Measurements from ENCODE around the gene KRTAP5-4.

The KRTAP5-4 gene

DNA sequence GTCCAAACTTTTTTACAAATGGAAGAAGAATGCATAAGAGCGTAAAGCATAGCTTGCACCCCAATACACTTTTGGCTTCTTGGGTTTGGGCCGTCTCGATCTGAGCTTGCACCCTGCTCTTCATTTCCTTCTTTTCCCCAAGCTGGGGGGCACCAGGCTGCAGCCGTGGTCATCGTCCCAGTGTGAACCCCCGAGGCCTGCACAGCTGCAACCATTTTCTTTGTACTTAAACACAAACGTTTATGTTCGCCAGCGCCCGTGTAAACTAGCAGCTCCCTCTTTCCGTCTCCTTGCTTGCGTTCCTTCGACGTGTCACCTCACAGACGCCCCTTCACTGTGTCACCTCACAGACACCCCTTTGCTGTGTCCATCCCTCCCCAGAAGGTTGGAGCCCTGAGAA is 17.7 kb upstream of the KRTAP5-4 start:
- TF ChIP-seq, protein P1, sequence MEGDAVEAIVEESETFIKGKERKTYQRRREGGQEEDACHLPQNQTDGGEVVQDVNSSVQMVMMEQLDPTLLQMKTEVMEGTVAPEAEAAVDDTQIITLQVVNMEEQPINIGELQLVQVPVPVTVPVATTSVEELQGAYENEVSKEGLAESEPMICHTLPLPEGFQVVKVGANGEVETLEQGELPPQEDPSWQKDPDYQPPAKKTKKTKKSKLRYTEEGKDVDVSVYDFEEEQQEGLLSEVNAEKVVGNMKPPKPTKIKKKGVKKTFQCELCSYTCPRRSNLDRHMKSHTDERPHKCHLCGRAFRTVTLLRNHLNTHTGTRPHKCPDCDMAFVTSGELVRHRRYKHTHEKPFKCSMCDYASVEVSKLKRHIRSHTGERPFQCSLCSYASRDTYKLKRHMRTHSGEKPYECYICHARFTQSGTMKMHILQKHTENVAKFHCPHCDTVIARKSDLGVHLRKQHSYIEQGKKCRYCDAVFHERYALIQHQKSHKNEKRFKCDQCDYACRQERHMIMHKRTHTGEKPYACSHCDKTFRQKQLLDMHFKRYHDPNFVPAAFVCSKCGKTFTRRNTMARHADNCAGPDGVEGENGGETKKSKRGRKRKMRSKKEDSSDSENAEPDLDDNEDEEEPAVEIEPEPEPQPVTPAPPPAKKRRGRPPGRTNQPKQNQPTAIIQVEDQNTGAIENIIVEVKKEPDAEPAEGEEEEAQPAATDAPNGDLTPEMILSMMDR (IDR thresholded peaks at IDR 0.05; ENCODE audit: insufficient read depth, missing control alignments) = no peak
- FAIRE-seq (no peak), DNase-seq (ENCODE audit: insufficient read length, low spot score) (no peak)

DNA sequence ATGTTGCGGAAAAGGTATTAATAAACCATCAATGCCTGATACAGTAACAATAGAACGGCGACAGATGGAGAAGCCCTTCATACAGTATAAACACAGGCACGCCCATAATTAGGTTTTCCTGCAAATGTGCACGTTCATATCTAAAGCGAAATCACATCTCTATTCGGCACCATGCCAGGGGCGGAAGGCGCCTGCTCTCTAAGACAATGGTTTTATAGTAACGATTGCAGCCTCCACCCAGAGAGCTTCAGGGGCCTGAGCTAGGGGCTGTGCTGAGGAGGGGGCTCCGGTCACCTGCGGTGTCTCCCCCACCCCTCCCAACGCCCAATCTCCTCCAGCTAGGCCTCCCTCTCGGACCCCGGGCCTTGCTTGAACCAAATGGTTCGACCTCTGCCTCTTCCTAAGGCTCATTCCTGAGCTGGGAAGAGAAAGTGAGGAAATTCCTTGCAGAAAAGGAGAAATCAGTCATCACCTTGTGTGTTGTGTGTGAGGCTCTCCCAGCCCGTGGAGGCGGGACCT is 17.2 kb upstream of the KRTAP5-4 start:
- no peak for FAIRE-seq
- TF ChIP-seq, protein P1 (IDR thresholded peaks at IDR 0.05; ENCODE audit: insufficient read depth, missing control alignments) = no peak
- no peak for DNase-seq (ENCODE audit: insufficient read length, low spot score)

DNA sequence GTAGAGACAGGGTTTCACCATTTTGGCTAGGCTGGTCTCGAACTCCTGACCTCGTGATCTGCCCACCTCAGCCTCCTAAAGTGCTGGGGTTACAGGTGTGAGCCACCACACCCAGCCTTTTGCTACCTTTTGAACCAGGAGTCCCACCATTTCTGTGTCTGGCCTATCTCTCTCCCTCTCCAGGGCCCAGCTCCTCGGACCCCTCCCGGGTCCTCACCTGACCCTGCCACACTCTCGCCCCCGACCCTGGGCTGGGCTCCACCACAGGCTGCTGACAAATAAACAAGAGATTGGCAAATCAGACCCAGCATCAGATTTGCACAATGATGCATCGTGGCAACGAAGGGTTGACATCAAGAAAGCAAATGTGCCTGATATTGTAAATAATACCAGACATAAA is 16.4 kb upstream of the KRTAP5-4 start:
- no peak for FAIRE-seq
- TF ChIP-seq, protein P1 (IDR thresholded peaks at IDR 0.05; ENCODE audit: insufficient read depth, missing control alignments) = no peak
- DNase-seq (ENCODE audit: insufficient read length, low spot score) = no peak

DNA sequence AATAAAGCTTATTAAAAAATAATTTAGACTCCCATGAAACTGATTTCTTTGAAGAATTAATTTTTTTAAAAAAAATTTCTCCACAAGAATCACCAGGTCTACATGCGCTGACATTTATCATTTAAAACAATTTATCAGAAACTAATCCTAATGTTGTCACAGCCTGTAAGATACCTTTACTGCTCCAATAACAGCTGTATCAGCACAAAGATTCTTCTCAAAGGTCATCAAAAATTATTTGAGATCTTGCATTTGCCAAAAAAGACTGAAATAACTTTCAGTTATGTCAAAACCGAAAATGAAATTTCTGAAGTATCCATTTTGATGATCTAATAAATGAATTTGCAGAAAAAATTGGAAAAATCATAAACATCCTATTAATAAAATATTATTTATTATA is 15.7 kb upstream of the KRTAP5-4 start:
- TF ChIP-seq, protein P1 (IDR thresholded peaks at IDR 0.05; ENCODE audit: insufficient read depth, missing control alignments) = no peak
- no peak for DNase-seq (ENCODE audit: insufficient read length, low spot score)
- no peak for FAIRE-seq

DNA sequence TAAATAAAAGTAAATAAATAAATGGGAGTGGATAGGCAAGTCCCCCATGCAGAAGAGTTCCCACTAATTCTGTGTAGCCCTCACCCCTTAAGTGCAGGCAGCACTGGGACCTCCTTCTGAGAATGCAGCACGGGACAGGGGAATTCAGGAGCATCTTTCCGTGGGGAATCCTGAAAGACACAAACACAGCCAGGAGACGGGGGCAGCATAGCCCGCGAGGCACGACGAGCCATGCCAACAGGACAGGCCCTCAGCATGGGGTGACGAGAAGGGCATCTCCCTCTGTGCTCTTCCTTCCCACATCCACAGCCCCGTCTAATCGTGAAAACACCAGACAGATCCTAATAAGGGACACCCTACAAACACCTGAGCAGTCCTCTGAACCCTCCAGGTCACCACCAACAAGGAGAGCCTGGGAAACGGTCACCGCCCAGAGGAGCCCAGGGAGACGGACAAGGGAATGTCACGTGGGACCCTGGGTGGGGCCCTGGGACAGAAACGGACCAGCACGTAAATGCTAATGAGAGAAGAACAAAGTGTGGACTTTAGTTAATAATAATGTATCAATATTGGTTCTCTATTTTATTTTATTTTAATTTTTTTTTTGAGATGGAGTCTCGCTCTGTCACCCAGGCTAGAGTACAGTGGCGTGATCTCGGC is 14.5 kb upstream of the KRTAP5-4 start:
- FAIRE-seq (no peak), DNase-seq (ENCODE audit: insufficient read length, low spot score) (no peak)
- TF ChIP-seq, protein P1 (IDR thresholded peaks at IDR 0.05; ENCODE audit: insufficient read depth, missing control alignments) = no peak

DNA sequence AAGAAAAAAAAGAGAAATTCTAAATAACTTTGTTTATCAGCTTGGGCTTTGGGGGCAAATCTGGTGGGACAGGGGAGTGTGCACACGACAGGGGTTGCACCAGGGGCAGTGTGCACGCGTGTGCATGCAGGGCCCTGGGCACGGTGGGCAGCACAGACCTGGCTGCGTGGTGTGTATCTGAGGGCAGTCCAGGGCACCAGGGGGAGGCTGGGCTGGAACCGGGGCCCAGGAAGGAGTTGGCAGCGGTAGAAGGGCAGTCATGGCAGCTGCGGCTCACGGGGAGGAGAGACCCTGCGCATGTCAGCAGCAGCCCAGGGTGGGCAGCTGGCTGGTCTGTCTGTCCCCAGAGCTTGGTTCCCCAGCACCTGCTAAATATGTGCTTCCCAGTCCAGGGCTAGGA is 11.9 kb upstream of the KRTAP5-4 start:
- no peak for FAIRE-seq
- DNase-seq (ENCODE audit: insufficient read length, low spot score) = no peak
- TF ChIP-seq, protein P1 (IDR thresholded peaks at IDR 0.05; ENCODE audit: insufficient read depth, missing control alignments) = no peak

DNA sequence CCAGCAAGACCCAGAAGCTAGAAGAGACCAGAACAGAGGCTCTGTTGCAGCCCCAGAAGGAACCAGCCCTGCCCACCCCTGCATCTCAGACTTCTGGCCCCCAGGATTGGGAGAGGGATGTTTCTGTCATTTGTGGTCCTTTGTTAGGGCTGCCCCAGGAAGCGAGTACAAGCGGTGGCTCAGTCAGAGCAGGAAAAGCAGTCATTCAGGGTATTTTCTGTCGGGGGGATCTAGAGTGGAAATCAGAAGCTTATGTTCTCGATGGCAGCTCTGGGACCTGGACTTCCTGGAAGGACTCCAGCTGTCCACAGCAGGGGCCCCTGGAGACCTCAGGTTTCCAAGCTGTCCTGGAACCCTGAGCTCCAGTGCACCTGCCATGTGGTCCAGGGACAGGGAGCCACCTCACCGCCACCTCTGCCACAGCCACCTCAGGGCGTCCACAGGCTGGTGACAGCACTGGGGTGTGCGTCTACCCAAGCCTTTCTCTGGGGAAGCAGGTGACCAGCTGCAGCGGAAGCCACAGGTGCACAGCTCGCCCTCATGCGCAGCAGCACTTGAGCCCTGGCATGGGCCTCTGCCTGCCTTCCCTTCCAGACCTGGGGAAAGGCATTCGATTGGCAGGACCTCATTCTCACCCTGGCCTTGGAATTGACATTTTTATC is 10.2 kb upstream of the KRTAP5-4 start:
- DNase-seq (ENCODE audit: insufficient read length, low spot score) = no peak
- TF ChIP-seq, protein P1 (IDR thresholded peaks at IDR 0.05; ENCODE audit: insufficient read depth, missing control alignments) = no peak

More for the DNA sequence above, 10.2 kb upstream of the KRTAP5-4 start:
- no peak for FAIRE-seq
